HG03135 (cell line): ENCODE measurements around the gene ENG.

ENCODE experiments used
- ATAC-seq: cut with Tn5 transposase; IDR thresholded peaks from one replicate; pipeline ENCODE4 v1.9.1; 2021; ENCODE audit warnings: mild to moderate bottlenecking, moderate library complexity; ENCODE audit not compliant: unreplicated experiment

Gene ENG

GRCh38 chr9:127815512-127816361 lies 38.7 kb downstream of the ENG start:
- no peak for ATAC-seq

GRCh38 chr9:127814619-127815511 lies 39.6 kb downstream of the ENG start:
- ATAC-seq = no peak

- no peak for ATAC-seq
These were observed 40.7 kb downstream of the ENG start for GRCh38 chr9:127813686-127814226.

- ATAC-seq = no peak
These were observed 41.4 kb downstream of the ENG start for GRCh38 chr9:127812936-127813675.

- ATAC-seq = no peak
These were observed 42.4 kb downstream of the ENG start for GRCh38 chr9:127812011-127812410.

GRCh38 chr9:127810378-127811187 lies 43.9 kb downstream of the ENG start:
- ATAC-seq = no peak

GRCh38 chr9:127809540-127810377 lies 44.7 kb downstream of the ENG start:
- no peak for ATAC-seq

- ATAC-seq = no peak
These were observed 45.4 kb downstream of the ENG start for GRCh38 chr9:127809002-127809539.

- no peak for ATAC-seq
These were observed 46.0 kb downstream of the ENG start for GRCh38 chr9:127808347-127809001.

- ATAC-seq = no peak
These were observed 47.6 kb downstream of the ENG start for GRCh38 chr9:127806871-127807270.

- ATAC-seq = no peak
These were observed 48.8 kb downstream of the ENG start for GRCh38 chr9:127805620-127806019.

- ATAC-seq = no peak
These were observed 50.7 kb downstream of the ENG start for GRCh38 chr9:127803507-127804352.

GRCh38 chr9:127802576-127803443 lies 51.6 kb downstream of the ENG start, which contains the start of gene FPGS:
Gene FPGS (plus strand): TSS chr9:127802882. CDS start chr9:127802925, 43 bp downstream.
- peak; percentile 67 for ATAC-seq

- no peak for ATAC-seq
These were observed 52.4 kb downstream of the ENG start for GRCh38 chr9:127801955-127802575.

- ATAC-seq = no peak
These were observed 57.5 kb downstream of the ENG start for GRCh38 chr9:127796852-127797370.
